Hematopoietic multipotent progenitor cell (in vitro differentiated cells): ENCODE results near the gene IPO8. TPM values are rescaled to one million over a fixed set of nuclear protein-coding genes. Genes with fewer than 3 reads are reported as not detected.
"Not testable (repeated sequence)": the region's sequence is repeated elsewhere in the genome, so short reads cannot be mapped to it uniquely, and the experiment has no call there.

Experiments used
- DNase-seq, 3 donors: peaks; one replicate each; pipeline ENCODE4 v3.0.0-alpha.2; 2011 to 2015; ENCODE audit warnings: low read depth in 2 of 3, low spot score in 2 of 3
- total RNA-seq: library from RNA; depleted of rRNA; stranded (reverse); fragments of >200 nt; gene quantifications from one replicate; pipeline ENCODE4 v1.2.3, GENCODE V29; 2012

Gene IPO8
- total RNA-seq, 1 donor: 18.0 TPM

GRCh38 chr12:30613119-30613830 lies 82.4 kb downstream of the IPO8 start:
- peak in 1 of 3 donors; percentile 37 for DNase-seq

- no peak for DNase-seq
Measured at GRCh38 chr12:30610718-30611117, 85.0 kb downstream of the IPO8 start.

- DNase-seq: not testable (repeated sequence)
Measured at GRCh38 chr12:30609819-30610218, 85.8 kb downstream of the IPO8 start.

- DNase-seq: not testable (repeated sequence)
Measured at GRCh38 chr12:30604302-30604701, 91.4 kb downstream of the IPO8 start.

GRCh38 chr12:30603129-30603528 lies 92.5 kb downstream of the IPO8 start:
- DNase-seq: no peak

GRCh38 chr12:30602678-30603077 lies 93.0 kb downstream of the IPO8 start:
- no peak for DNase-seq

GRCh38 chr12:30599608-30600007 lies 96.1 kb downstream of the IPO8 start:
- DNase-seq: no peak

- DNase-seq: no peak
Measured at GRCh38 chr12:30598889-30599288, 96.8 kb downstream of the IPO8 start.

- no peak for DNase-seq
Measured at GRCh38 chr12:30595742-30596141, 99.9 kb downstream of the IPO8 start.

GRCh38 chr12:30594509-30594908 lies 101.2 kb downstream of the IPO8 start:
- no peak for DNase-seq

GRCh38 chr12:30588572-30588971 lies 107.1 kb downstream of the IPO8 start:
- DNase-seq: not testable (repeated sequence)

- DNase-seq: no peak
Measured at GRCh38 chr12:30587782-30588181, 107.9 kb downstream of the IPO8 start.

GRCh38 chr12:30585877-30586276 lies 109.8 kb downstream of the IPO8 start:
- DNase-seq: no peak

- no peak for DNase-seq
Measured at GRCh38 chr12:30582943-30583342, 112.7 kb downstream of the IPO8 start.

- DNase-seq: no peak
Measured at GRCh38 chr12:30580344-30580743, 115.3 kb downstream of the IPO8 start.

Other genes with a start within 250 kb of the IPO8 start
- gene CAPRIN2, start 59.1 kb upstream of the IPO8 start, total RNA-seq: 7.8 TPM
- gene TSPAN11, start 230.9 kb upstream of the IPO8 start, total RNA-seq: not detected